DMS79 treated with DMSO at 0.1 percent for 48 hours (cell line): ENCODE measurements around the gene SKAP1.
"Not testable (repeated sequence)": the region's sequence is repeated elsewhere in the genome, so short reads cannot be mapped to it uniquely, and the experiment has no call there.

ENCODE experiments used
- DNase-seq: peaks from one replicate; lab custom pipeline; 2025; lab: John Stamatoyannopoulos, UW

Gene SKAP1

GRCh38 chr17:48282303-48282702 lies 147.7 kb downstream of the SKAP1 start:
- no peak for DNase-seq

- no peak for DNase-seq
Observed at GRCh38 chr17:48278760-48279491, 151.1 kb downstream of the SKAP1 start.

- no peak for DNase-seq
Observed at GRCh38 chr17:48276776-48277175, 153.2 kb downstream of the SKAP1 start.

- no peak for DNase-seq
Observed at GRCh38 chr17:48270899-48271298, 159.1 kb downstream of the SKAP1 start.

GRCh38 chr17:48269209-48269608 lies 160.8 kb downstream of the SKAP1 start:
- no peak for DNase-seq

GRCh38 chr17:48263731-48264035 lies 166.3 kb downstream of the SKAP1 start:
- DNase-seq, result no peak

GRCh38 chr17:48262982-48263730 lies 166.9 kb downstream of the SKAP1 start:
- no peak for DNase-seq

- DNase-seq, result no peak
Observed at GRCh38 chr17:48261297-48261880, 168.6 kb downstream of the SKAP1 start.

- DNase-seq, result peak; percentile 12
Observed at GRCh38 chr17:48259694-48260291, 170.2 kb downstream of the SKAP1 start.

- DNase-seq, result no peak
Observed at GRCh38 chr17:48258331-48258730, 171.7 kb downstream of the SKAP1 start.

GRCh38 chr17:48255759-48256158 lies 174.3 kb downstream of the SKAP1 start:
- DNase-seq, result no peak

- no peak for DNase-seq
Observed at GRCh38 chr17:48254896-48255295, 175.1 kb downstream of the SKAP1 start.

GRCh38 chr17:48253975-48254374 lies 176.0 kb downstream of the SKAP1 start:
- no peak for DNase-seq

GRCh38 chr17:48251950-48252349 lies 178.1 kb downstream of the SKAP1 start:
- DNase-seq, result no peak

- no peak for DNase-seq
Observed at GRCh38 chr17:48250949-48251348, 179.1 kb downstream of the SKAP1 start.

- not testable (repeated sequence) for DNase-seq
Observed at GRCh38 chr17:48250059-48250458, 180.0 kb downstream of the SKAP1 start.

- no peak for DNase-seq
Observed at GRCh38 chr17:48247603-48248002, 182.4 kb downstream of the SKAP1 start.

GRCh38 chr17:48247038-48247437 lies 183.0 kb downstream of the SKAP1 start:
- no peak for DNase-seq

GRCh38 chr17:48246612-48247011 lies 183.4 kb downstream of the SKAP1 start:
- no peak for DNase-seq

GRCh38 chr17:48245465-48246033 lies 184.5 kb downstream of the SKAP1 start:
- not testable (repeated sequence) for DNase-seq

GRCh38 chr17:48244814-48245213 lies 185.2 kb downstream of the SKAP1 start:
- DNase-seq, result no peak

- DNase-seq, result no peak
Observed at GRCh38 chr17:48244121-48244711, 185.8 kb downstream of the SKAP1 start.
